HG03064 (cell line): Measurements from ENCODE around the gene ROMO1.
"Not testable (repeated sequence)": the region's sequence is repeated elsewhere in the genome, so short reads cannot be mapped to it uniquely, and the experiment has no call there.

Experiments
- ATAC-seq: cut with Tn5 transposase; IDR thresholded peaks from one replicate; pipeline ENCODE4 v1.9.1; 2021; ENCODE audit warnings: low read depth; ENCODE audit not compliant: unreplicated experiment

Gene ROMO1

DNA sequence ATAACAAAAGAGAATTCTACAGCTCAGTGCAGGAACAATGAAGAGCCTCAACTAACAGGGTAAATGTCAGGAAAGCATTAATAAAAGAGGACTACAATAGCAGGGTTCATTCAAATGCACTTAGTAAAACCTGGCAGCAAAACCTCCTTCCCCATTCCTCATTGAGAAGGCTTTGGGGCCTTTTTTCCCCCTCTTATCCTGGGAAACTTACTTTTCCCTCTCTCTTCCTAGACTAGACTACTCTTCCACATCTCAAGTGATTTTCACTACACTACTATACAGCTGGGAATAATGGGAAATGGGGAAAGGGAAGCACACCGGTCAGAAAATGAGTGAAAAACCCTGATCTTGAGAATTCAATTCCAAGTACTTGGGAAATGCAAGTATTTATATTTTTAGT lies 10.1 kb downstream of the ROMO1 start:
- ATAC-seq = no peak

DNA sequence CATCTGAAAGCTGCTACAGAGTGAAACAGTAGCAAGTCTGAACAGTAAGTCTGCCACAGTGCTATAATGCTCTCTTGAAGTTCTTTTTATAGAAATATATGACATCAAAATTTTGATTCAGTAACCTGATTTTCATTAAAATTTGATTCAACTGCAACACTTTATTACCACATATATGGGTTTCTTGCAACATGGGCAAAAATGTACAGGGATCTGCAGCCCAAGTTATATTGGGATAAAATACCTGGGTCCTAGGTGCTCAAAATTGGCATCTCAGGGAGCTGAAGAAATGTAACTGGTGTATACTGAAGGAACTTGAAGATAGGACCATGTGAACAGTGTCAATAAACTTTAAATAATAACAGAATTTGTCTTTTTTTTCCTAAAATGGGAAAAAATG lies 10.8 kb downstream of the ROMO1 start:
- no peak for ATAC-seq

DNA sequence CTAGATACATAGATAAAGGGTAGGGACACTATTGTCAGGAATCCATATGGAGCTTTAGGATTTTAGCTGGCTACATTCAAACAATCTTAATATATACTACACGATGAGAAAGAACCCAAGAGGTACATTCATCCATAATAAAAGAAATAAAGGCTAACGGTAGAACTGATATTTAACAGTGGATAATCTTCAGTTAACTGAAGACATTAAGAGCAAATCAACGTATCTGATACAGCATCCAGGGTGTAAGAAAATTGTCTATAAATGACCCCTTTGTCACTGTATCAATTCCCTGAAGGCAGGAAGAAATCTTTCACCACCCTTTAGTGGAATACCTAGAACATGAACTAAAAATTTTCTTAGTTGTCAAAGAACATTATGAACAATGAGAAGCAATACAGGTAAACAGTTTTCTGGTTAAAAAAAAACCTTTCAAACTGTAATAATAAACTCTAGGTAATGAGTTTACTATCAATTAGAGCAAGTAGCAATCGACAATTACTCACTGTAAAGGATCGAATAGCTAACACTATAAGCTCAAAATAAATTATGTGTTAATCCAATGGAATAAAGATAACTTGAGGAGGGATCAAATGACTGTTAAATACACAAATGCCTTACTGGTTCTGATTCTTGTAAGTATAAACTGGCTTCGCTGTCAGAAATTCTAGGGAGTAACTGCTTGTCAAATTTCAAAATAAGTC lies 11.8 kb downstream of the ROMO1 start:
- ATAC-seq = no peak

DNA sequence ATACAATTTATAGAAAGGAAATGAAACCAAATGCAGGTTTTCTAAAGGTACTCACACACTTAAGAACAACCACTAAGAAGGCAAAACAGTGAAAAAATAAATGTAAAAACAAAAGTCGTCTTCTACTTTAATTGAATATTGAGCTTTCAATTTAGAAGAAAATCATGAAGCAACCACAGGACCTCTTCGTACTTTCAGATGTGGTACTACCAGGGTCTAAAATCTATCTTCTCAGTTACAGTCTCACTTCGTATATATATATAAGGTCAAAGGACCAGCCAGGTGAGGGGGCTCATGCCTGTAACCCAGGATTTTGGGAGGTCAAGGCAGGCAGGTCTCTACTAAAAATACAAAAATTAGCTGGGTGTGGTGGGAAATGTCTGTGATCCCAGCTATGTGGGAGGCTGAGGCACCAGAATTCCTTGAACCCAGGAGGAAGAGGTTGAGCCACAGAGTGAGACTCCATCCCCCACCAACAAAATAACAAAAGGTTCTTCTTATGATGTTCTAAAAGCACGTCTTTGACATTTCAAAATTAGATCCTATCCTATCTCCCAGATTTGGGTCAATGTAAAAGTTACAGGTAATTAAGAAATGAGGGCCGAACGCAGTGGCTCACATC lies 12.5 kb downstream of the ROMO1 start:
- ATAC-seq = no peak

DNA sequence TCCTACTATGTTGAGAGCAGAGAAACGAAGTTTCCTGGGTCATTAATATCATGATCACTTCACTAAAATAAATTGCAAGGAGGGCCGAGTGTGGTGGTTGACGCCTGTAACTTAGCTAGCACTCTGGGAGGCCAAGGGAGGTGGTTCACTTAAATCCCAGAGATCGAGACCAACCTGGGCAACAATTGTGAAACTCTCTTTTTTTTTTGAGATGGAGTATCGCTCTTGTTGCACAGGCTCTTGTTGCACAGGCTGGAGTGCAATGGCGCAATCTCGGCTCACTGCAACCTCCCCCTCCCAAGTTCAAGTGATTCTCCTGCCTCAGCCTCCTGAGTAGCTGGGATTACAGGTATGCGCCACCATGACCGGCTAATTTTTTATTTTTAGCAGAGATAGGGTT lies 13.9 kb downstream of the ROMO1 start:
- not testable (repeated sequence) for ATAC-seq

DNA sequence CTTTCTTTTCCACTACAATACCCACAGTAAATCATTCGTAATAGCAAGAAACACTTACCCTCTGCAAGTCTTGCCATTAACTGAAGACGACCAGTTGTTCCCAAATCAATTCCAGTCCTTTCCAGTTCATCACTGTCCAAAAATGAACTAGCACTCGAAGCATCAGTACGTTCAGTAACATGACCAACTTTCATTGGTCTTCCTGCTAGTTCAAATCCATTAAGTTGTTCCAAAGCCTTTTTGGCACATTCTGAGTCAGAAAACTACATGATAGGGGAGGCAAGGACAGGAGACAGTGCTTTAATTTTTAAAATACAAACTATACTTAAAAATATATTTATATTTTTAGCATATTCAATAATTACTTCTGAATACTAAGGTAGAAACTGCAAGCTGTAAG lies 14.9 kb downstream of the ROMO1 start:
- ATAC-seq = no peak

DNA sequence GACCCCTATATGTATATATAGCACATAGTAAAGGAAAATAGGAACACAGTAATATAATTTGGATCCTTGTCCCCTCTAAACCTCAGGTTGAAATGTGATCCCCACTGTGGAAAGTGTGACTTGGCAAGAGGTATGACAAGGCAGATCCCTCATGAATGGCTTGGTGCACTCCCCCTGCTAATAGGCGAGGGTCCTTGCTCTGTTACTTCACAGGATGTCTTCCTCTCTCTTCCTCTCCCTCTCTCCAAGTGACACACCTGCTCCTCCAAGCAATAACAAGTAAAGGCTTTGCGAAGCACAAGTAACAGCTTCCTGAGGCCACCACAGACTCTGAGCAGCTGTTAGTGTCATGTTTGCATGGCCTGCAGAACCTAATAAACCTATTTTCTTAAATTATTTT lies 16.4 kb downstream of the ROMO1 start:
- no peak for ATAC-seq

DNA sequence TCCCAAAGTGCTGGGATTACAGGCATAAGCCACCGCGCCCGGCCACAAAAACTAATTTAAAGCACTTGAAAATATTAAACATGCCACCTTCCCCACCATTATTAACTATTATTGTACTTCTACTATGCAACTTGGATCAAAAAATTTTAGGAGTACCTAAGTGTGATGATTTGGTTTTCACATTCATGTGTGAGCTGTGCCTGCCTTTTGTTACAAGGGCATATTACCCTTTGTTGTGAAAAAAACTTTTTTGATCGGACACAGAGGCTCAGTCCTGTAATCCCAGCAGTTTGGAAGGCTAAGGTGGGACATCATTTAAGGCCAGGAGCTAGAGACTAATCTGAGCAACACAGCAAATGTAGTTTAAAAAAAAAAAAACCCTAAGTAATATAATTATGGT lies 17.1 kb downstream of the ROMO1 start:
- ATAC-seq = no peak

DNA sequence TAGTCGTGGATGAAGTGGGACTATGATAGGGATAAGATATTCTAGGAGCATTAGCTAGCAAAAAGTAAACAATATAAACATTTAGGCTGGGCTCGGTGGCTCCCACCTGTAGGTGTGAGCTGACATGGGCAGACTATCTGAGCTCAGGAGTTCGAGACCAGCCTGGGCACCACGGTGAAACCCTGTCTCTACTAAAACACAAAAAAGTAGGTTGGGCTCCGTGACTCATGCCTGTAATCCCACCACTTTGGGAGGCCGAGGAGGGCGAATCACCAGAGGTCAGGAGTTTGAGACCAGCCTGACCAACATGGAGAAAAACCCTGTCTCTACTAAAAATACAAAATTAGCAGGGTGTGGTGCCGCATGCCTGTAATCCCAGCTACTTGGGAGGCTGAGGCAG lies 19.1 kb downstream of the ROMO1 start:
- ATAC-seq = not testable (repeated sequence)

DNA sequence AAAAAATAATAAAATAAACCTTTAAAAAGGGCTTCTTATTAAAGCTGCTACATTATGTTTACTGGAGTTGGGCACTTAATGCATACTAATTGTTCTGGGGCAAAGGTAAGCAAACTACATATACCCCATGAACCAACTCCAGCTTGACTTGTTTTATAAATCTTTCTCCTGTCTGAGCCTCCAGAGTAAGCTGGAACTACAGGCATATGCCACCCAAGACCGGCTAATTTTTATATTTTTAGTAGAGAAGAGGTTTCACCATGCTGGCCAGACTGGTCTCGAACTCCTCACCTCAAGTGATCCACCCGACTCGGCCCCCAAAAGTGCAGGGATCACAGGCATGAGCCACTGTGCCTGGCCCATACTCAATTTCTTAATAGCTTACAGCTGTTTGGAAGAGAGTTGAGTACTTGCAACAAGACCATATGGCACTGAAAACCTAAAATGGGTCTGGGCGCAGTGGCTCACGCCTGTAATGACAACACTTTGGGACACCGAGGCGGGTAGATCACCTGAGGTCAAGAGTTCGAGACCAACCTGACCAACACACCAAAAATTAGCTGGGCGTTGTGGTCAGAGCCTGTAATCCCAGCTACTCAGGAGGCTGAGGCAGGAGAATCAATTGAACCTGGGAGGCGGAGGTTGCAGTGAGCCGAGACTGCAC lies 19.9 kb downstream of the ROMO1 start:
- ATAC-seq = no peak

DNA sequence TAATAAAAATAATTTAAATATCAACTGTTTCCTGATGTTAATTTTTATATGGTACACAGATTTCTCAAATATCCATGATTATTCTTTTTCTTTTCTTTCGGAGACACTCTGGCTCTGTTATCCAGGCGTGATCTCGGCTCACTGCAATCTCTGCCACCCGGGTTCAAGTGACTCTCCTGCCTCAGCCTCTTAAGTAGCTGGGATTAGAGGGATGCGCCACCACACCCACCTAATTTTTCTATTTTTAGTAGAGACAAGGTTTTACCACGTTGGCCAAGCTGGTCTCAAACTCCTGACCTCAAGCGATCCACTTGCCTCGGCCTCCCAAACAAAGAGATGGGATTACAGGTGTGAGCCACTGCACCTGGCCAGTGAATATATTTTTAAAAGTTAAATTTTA lies 20.5 kb downstream of the ROMO1 start:
- ATAC-seq = no peak

DNA sequence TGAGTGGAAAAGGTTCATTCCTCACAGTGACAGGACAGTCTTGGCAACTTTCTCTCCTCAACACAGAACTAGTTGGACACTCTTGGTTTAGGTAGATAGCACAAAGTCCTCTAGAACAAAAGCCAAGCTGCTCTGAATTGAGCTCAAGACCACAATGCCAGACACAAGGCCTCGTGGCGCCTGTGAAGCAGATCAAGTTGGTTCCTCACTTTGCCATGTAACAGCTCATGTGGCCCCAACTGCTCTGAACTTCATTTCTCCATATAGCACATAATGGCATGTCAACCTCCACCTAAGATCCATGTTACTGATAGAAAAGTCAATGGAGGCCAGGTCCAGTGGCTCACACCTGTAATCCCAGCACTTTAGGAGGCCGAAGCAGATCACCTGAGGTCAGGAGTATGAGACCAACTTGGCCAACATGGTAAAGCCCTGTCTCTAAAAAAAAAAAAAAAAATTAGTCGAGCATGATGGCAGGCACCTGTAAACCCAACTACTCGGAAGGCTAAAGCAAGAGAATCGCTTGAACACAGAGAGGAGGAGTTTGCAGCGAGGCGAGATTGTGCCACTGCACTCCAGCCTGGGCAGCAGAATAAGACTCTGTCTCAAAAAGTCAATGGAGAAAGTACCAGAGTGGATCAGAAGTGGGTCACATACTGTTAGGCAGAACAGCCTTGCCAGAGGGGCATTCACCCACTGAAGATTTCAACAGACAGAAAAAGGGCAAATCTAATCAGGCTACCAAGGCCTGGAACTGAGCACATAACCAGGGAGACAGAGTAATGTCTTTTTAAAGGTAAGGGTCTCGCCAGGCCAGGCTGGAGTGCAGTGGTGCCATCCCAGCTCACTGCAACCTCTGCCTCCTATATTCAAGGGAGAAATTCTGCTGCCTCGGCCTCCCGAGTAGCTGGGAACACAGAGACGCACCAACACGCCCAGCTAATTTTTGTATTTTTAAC lies 21.2 kb downstream of the ROMO1 start:
- ATAC-seq = no peak

DNA sequence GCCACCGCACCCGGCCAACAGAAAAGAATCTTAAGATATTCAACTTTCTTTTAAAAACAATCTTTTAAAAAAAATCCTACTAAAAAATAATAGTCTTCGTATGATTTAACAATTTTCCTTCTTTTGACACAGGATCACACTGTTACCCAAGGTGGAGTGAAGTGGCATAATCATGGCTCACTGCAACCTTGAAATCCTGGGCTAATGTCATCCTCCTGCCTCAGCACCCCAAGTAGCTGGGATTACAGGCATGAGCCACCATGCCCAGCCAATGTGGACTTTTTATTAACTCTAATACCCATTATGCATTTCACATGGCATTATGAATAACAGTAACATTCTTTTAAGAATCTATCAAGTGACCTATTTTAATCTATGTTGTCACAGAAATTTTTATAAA lies 22.0 kb downstream of the ROMO1 start:
- no peak for ATAC-seq

DNA sequence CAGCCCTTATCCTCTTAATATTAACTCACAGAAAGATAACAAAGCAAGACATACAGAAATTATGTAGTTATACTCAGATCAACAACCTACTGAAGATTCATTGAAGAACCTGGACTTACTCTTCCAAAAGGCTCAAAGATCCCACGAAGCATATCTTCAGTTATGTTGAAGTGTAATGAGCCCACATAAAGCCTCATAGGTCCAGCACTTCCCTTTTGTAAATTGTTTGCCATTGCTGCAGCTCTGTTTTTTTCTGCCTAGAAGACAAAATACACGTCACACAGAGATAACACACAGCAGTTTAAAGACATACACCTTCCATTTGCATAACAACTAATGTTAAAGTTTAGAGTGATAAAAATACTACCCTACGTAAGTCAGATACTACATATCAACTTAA lies 22.4 kb downstream of the ROMO1 start:
- ATAC-seq = no peak

DNA sequence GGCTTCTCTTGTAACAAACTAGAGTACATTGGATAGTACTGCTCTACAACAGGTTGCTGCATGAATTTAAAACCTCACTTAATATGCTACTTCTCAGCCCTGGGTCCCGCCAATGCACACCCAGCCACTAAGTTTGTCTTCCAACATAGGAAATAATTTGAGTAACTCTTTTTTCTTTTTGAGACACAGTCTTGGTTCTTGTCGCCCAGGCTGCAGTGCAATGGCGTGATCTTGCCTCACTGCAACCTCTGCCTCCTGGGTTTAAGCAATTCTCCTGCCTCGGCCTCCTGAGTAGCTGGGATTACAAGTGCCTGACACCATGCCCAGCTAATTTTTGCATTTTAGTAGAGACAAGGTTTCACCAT lies 24.1 kb downstream of the ROMO1 start:
- not testable (repeated sequence) for ATAC-seq

DNA sequence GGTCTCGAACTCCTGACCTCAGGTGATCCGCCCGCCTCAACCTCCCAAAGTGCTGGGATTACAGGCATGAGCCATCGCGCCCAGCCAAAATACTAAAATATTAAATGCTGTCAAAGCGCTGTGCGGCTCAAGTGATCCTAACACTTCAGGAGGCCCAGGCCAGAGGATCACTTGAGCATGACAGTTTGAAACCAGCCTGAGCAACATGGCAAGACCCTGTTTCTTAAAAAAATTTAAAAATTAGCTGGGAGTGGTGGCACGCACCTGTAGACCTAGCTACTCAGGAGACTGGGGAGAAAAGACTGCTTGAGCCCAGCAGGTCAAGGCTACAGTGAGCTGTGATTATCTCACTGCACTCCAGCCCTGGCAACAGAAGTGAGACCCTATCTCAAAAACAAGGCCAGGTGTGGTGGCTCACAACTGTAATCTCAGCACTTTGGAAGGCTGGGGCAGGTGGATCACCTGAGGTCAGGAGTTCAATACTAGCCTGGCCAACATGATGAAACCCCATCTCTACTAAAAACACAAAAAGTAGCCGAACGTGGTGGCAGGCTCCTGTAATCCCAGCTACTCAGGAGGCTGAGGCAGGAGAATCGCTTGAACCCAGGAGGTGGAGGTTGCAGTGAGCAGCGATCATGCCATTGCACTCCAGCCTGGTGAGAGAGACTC lies 24.6 kb downstream of the ROMO1 start:
- ATAC-seq = not testable (repeated sequence)

DNA sequence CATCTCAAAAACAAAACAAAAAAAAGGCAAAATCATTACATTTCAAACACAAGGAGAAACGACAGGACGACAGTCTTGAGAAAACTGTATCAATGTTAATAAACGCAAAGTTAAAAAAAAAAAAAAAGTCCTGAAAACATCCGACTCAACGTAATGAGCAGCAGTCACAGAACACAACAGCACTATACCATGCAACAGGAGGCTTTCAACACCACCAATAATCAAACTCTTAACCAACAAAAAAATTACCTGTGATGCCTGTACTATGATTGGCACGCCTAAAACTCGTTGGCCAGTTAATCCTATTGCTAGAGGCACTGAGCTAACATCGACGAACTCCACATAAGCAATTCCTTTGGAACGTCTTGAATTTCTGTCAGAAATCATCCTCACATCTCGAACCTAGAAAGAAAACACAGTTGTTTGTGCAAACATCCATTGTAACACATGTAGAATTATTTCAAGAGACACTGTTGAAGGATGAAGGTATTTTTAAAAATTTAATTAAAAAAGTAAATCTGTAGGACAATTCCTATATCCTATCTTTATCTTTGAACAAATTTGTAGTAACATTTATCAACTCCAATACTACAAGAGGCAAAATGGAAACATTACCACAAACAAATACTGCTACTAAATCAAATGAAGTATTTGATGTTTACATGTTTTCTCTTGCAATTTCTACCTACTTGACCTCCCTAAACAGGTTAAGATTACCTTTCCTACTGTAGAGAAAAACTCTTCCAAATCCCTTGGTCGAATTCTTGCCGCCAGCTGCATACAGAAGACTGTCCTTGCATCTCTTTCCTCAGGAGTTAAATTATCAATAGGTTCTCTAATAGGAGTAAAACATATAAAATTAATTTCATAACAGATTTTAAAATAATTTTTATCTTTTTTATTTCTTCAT lies 25.4 kb downstream of the ROMO1 start:
- no peak for ATAC-seq

DNA sequence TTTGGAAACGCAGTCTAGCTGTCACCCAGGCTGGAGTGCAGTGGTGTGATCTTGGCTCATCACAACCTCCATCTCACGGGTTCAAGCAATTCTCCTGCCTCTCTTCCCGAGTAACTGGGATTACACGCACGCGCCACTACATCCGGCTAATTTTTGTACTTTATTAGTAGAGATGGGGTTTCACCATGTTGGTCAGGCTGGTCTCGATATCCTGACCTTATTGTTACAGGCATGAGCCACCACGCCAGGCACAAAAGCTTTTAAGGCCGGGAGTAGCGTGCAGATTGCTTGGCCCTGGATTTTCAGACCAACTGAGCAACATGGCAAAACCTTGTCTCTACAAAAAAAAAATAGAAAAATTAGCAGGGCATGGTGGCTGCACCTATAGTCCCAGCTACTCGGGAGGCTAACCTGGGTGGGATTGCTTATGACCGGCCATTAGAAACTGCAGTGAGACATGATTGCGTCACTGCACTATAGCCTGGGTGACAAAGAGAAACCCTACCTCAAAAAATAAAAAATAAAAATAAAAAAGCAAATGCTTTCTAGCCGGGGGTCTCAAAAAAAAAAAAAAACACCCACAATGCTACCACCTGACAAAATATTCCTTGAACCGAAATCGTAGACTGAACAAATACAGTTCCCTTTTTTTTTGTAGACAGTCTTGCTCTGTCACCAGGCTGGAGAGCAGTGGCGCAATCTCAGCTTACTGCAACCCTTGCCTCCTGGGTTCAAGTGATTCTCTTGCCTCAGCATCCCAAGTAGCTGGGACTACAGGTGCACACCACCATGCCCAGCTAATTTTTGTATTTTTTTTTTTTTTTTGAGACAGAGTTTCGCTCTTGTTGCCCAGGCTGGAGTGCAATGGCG lies 27.9 kb downstream of the ROMO1 start:
- ATAC-seq = no peak
